Activated naive CD8-positive, alpha-beta T cell treated with anti-CD3 and anti-CD28 coated beads for 36 hours (primary cell): ENCODE data around the gene B9D1. TPM values are rescaled to one million over a fixed set of nuclear protein-coding genes. Genes with fewer than 3 reads are reported as not detected.

Source experiments
- DNase-seq: peaks from one replicate; pipeline ENCODE4 v3.0.0; 2021
- H3K27ac Mint-ChIP-seq: one replicate; pipeline ENCODE4 v1.8.0; 2022; ENCODE audit warnings: mild to moderate bottlenecking, moderate library complexity, mixed read lengths
- H3K27me3 Mint-ChIP-seq: one replicate; pipeline ENCODE4 v1.8.0; 2022; ENCODE audit warnings: mild to moderate bottlenecking, mixed read lengths
- H3K36me3 Mint-ChIP-seq: one replicate; pipeline ENCODE4 v1.8.0; 2021; ENCODE audit warnings: mild to moderate bottlenecking, mixed read lengths
- H3K4me1 Mint-ChIP-seq: one replicate; pipeline ENCODE4 v1.8.0; 2021; ENCODE audit warnings: mixed read lengths
- H3K4me3 Mint-ChIP-seq: one replicate; pipeline ENCODE4 v1.8.0; 2022; ENCODE audit warnings: mild to moderate bottlenecking, moderate library complexity, mixed read lengths
- H3K9me3 Mint-ChIP-seq: one replicate; pipeline ENCODE4 v1.8.0; 2022; ENCODE audit warnings: mixed read lengths
- total RNA-seq, 2 experiments: library from RNA; stranded (reverse); gene quantifications; one replicate each; pipeline ENCODE4 v1.2.3, GENCODE V29; 2021

B9D1 gene
- total RNA-seq, 2 experiments from 2014 or later: 4.7 to 7.3 TPM

GRCh38 chr17:19306160-19307111, 56.1 kb downstream of the B9D1 start:
- no peak overlapping the region for H3K4me3 Mint-ChIP-seq
- peaks cover 77% of the 10 kb centered on the region for H3K27me3 Mint-ChIP-seq
- H3K4me1 Mint-ChIP-seq: peaks cover 24% of the 10 kb centered on the region
- peak overlapping the region; percentile 45 for H3K27ac Mint-ChIP-seq
- H3K36me3 Mint-ChIP-seq: peaks cover 2% of the 10 kb centered on the region
- DNase-seq: peak; percentile 29
- no peaks in the 10 kb centered on the region for H3K9me3 Mint-ChIP-seq

- Mint-ChIP-seq H3K27me3 (peaks cover 73% of the 10 kb centered on the region), H3K4me3 (no peak overlapping the region), H3K9me3 (no peaks in the 10 kb centered on the region), H3K36me3 (peaks cover 2% of the 10 kb centered on the region), H3K4me1 (peaks cover 24% of the 10 kb centered on the region), H3K27ac (no peak overlapping the region)
- no peak for DNase-seq
These were observed 56.8 kb downstream of the B9D1 start for GRCh38 chr17:19305761-19306159.

- H3K36me3 Mint-ChIP-seq: peaks cover 2% of the 10 kb centered on the region
- no peaks in the 10 kb centered on the region for H3K9me3 Mint-ChIP-seq
- no peak overlapping the region for H3K4me3 Mint-ChIP-seq
- H3K27me3 Mint-ChIP-seq: peaks cover 68% of the 10 kb centered on the region
- DNase-seq: no peak
- H3K4me1 Mint-ChIP-seq: peaks cover 24% of the 10 kb centered on the region
- no peak overlapping the region for H3K27ac Mint-ChIP-seq
These were observed 57.3 kb downstream of the B9D1 start for GRCh38 chr17:19305256-19305655.

- Mint-ChIP-seq H3K36me3 (peaks cover 2% of the 10 kb centered on the region), H3K27me3 (peaks cover 63% of the 10 kb centered on the region), H3K4me3 (no peak overlapping the region), H3K27ac (no peak overlapping the region), H3K9me3 (no peaks in the 10 kb centered on the region), H3K4me1 (peaks cover 24% of the 10 kb centered on the region)
- DNase-seq: no peak
These were observed 57.8 kb downstream of the B9D1 start for GRCh38 chr17:19304751-19305150.

- Mint-ChIP-seq H3K9me3 (no peaks in the 10 kb centered on the region), H3K4me3 (no peak overlapping the region), H3K27ac (no peak overlapping the region), H3K27me3 (peaks cover 58% of the 10 kb centered on the region), H3K4me1 (peaks cover 24% of the 10 kb centered on the region), H3K36me3 (peaks cover 2% of the 10 kb centered on the region)
- no peak for DNase-seq
These were observed 58.3 kb downstream of the B9D1 start for GRCh38 chr17:19304209-19304608.

GRCh38 chr17:19303367-19303776, 59.2 kb downstream of the B9D1 start:
- peaks cover 49% of the 10 kb centered on the region for H3K27me3 Mint-ChIP-seq
- DNase-seq: no peak
- H3K27ac Mint-ChIP-seq: no peak overlapping the region
- H3K36me3 Mint-ChIP-seq: peaks cover 2% of the 10 kb centered on the region
- H3K9me3 Mint-ChIP-seq: no peaks in the 10 kb centered on the region
- H3K4me3 Mint-ChIP-seq: no peak overlapping the region
- peaks cover 24% of the 10 kb centered on the region for H3K4me1 Mint-ChIP-seq

- Mint-ChIP-seq H3K9me3 (no peaks in the 10 kb centered on the region), H3K4me1 (peaks cover 24% of the 10 kb centered on the region), H3K27me3 (peaks cover 44% of the 10 kb centered on the region), H3K36me3 (peaks cover 2% of the 10 kb centered on the region), H3K27ac (no peak overlapping the region), H3K4me3 (no peak overlapping the region)
- DNase-seq: no peak
These were observed 59.7 kb downstream of the B9D1 start for GRCh38 chr17:19302791-19303331.

- no peak overlapping the region for H3K4me3 Mint-ChIP-seq
- no peak for DNase-seq
- no peak overlapping the region for H3K27ac Mint-ChIP-seq
- H3K27me3 Mint-ChIP-seq: peaks cover 36% of the 10 kb centered on the region
- peaks cover 21% of the 10 kb centered on the region for H3K4me1 Mint-ChIP-seq
- no peaks in the 10 kb centered on the region for H3K9me3 Mint-ChIP-seq
- H3K36me3 Mint-ChIP-seq: peaks cover 2% of the 10 kb centered on the region
These were observed 60.5 kb downstream of the B9D1 start for GRCh38 chr17:19301973-19302372.

- Mint-ChIP-seq H3K9me3 (no peaks in the 10 kb centered on the region), H3K4me1 (peaks cover 16% of the 10 kb centered on the region), H3K27me3 (peaks cover 31% of the 10 kb centered on the region), H3K27ac (no peak overlapping the region), H3K4me3 (no peak overlapping the region), H3K36me3 (peaks cover 2% of the 10 kb centered on the region)
- DNase-seq: no peak
These were observed 61.1 kb downstream of the B9D1 start for GRCh38 chr17:19301274-19301951.

- H3K27me3 Mint-ChIP-seq: peaks cover 18% of the 10 kb centered on the region
- peaks cover 2% of the 10 kb centered on the region for H3K4me1 Mint-ChIP-seq
- no peak overlapping the region for H3K4me3 Mint-ChIP-seq
These were observed 62.7 kb downstream of the B9D1 start for GRCh38 chr17:19299866-19300265.

GRCh38 chr17:19299214-19299747, 63.2 kb downstream of the B9D1 start:
- Mint-ChIP-seq H3K4me1 (peaks cover 2% of the 10 kb centered on the region), H3K27me3 (peaks cover 14% of the 10 kb centered on the region), H3K9me3 (no peaks in the 10 kb centered on the region), H3K36me3 (no peaks in the 10 kb centered on the region), H3K4me3 (no peak overlapping the region), H3K27ac (no peak overlapping the region)
- no peak for DNase-seq

More at GRCh38 chr17:19299866-19300265, 62.7 kb downstream of the B9D1 start:
- Mint-ChIP-seq H3K9me3 (no peaks in the 10 kb centered on the region), H3K27ac (no peak overlapping the region), H3K36me3 (no peaks in the 10 kb centered on the region)
- DNase-seq: no peak

- peaks cover 9% of the 10 kb centered on the region for H3K27me3 Mint-ChIP-seq
- H3K4me3 Mint-ChIP-seq: no peak overlapping the region
- H3K9me3 Mint-ChIP-seq: no peaks in the 10 kb centered on the region
- no peaks in the 10 kb centered on the region for H3K36me3 Mint-ChIP-seq
- DNase-seq: no peak
- H3K27ac Mint-ChIP-seq: no peak overlapping the region
- H3K4me1 Mint-ChIP-seq: no peaks in the 10 kb centered on the region
These were observed 63.8 kb downstream of the B9D1 start for GRCh38 chr17:19298569-19299213.

- no peak overlapping the region for H3K27ac Mint-ChIP-seq
- no peak overlapping the region for H3K4me3 Mint-ChIP-seq
- no peak for DNase-seq
- no peaks in the 10 kb centered on the region for H3K4me1 Mint-ChIP-seq
- H3K9me3 Mint-ChIP-seq: no peaks in the 10 kb centered on the region
- H3K36me3 Mint-ChIP-seq: no peaks in the 10 kb centered on the region
- peaks cover 3% of the 10 kb centered on the region for H3K27me3 Mint-ChIP-seq
These were observed 65.4 kb downstream of the B9D1 start for GRCh38 chr17:19296786-19297778.
